NCI-H2227 treated with DMSO at 0.1 percent for 48 hours (cell line): Measurements from ENCODE around the gene SOX21.

Source experiments
- DNase-seq: peaks from one replicate; lab custom pipeline; 2025; lab: John Stamatoyannopoulos, UW

SOX21 gene

DNA sequence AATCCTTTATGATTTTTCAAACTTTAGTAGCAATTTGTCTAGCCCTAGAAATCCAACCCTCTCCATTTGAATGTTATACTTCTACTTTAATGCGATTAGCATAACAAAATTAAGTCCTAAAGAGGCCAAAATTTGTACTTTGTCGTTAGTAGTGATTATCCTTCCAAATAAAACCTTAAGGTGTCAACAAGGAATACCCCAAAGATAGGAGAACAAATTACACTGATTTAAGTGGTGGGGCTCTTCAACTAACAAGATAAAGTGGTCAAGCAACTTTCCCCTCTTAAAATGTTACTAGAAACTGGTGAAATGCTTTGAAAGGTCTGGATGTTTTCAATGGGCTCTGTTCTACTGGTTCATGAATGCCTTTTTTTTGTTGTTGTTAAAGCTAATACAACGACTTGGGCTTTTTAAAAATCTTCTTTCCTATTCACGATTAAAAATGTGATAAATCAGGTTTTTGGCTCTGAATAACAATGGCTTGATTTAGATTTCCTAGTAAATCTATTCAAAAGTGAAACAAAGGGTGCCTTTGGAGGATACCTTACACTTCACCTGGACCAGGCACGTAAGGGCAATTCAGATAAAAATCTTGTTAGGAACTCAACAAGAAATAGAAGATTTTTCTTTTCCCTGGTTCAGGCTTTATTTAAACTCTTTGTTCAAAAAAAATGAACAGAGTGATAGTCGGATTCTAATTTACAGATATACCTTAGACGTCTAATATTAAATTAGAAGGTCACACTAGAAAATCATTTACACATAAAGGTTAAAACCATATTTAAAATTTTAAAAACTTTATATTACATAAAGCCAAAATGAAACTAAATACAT is 3.1 kb downstream of the SOX21 start:
- DNase-seq = no peak

DNA sequence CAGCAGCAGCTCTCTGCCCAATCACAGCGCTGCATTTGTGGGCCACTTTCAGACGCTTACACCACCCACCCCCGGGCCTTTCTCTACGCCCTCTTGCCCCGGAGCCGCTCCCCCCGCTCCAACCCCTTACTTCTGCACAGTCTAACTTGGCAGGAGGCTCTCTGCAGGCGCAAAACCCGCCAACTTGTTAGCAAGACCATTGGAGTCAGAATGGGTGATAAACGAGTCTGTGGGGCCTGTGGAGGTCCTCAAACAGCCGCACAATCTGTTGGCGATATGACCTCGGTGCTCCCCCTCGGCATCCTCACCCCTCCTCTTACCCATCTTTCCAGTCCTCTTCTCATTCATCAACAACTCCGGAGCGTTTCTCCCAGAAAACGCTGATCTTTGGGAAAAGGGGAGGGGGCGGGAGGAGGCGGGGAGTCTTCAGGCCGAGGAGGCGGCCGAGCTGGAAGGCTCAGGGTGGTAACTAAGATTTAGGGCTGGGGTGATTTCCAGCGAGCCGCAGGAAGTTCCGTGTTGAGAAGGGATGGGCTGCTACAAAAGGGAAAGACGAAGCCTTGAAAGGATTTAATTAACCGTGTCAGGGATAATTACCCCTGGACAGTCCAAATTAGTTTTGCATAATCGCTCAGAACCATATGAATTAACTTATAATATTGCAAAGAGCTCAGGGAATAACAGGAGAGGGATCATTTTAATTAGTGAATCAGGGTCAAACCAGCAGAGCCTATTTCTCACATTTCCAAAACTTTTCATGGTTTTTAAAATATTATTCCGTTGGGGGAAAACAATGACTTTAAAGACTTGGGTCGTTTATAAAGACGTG is 4.1 kb downstream of the SOX21 start:
- DNase-seq = peak; percentile 5

DNA sequence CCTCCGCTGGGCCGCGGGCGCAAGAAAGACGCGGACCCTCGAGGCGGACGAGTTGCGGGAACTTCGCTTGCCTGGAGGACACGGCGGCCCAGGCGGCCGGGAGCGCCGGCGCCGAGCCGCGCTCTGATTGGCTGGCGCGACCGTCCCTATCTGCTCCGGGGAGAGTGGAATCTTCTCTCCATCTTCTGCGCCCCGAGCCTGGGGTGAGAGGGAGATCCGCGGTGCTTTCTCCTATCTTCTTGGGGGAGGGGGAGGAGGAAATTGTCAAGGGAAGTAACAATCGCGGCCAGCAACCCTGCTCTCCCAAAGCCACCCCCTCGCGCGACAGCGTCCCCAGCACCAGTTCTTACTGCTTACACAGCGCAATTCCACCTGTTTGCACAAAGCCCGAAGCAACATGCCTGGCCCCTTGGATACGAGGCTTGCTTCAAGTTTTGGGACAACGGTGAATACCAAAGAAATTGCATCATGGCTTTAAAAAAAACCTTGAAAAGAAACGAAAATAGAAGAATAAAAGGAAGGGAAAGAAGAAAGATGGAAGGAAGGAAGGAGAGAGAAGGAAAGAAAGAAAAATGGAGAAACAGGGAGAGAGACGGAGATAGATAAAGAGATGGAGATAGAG is 4.8 kb downstream of the SOX21 start:
- DNase-seq = no peak

DNA sequence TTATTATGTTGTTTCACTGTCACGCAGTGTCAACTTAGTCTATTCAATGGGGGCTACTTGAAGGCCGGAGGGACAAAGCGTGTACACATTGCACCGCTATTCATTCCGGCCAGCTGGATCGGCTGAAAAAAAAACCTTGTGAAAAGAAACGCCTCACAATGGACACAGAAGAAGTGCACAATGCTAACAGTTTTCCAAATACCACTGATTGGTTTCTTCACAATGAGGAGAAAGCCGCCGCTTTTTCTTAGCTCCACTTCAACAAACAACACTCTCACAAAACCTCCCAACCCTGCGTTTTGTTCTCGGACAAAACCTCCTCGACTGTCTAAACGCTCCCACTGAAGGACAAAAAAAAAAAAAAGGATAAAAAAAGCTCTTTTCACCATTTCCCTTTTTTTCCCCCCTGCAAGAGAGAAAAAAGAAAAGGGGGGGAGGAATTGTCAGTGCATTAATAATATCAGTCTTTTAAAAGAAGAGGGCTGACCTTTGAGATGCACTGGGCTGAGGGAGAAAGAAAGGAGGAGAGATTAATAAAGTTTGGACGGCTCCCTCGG is 5.4 kb downstream of the SOX21 start:
- DNase-seq = no peak

DNA sequence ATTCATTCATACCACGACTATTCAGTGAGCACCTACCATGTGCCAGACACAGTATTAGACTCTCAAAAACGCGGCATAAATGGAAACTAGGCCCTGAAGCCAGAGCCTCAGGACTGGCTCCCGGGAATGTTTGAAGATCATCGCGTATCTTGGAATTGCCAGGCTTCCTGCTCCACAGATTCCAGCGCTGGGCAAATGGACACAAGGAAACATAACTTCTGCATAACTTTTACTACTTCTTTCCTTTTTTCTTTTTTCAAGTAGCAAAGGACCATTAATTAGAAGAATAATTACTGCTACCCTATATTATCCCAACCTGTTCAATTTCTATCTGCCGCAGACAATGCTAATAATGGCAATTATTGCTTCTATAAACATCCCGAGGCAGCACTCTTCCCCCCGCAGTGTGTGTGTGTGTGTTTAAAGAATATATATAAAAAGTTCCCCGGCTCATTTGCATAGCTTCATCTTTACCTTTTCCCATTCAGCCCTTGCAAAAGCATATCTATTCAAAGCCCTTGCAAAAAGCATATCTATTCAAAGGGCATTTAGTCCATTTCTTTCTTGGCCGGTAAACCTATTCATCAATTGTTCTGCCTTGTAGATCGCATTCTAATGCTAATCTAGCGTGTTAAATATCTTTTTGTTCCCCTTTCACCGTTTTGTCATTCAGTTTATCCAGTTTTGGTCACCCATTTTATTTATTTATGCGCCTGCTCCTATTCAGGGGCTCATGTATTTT is 6.1 kb downstream of the SOX21 start:
- DNase-seq = no peak

DNA sequence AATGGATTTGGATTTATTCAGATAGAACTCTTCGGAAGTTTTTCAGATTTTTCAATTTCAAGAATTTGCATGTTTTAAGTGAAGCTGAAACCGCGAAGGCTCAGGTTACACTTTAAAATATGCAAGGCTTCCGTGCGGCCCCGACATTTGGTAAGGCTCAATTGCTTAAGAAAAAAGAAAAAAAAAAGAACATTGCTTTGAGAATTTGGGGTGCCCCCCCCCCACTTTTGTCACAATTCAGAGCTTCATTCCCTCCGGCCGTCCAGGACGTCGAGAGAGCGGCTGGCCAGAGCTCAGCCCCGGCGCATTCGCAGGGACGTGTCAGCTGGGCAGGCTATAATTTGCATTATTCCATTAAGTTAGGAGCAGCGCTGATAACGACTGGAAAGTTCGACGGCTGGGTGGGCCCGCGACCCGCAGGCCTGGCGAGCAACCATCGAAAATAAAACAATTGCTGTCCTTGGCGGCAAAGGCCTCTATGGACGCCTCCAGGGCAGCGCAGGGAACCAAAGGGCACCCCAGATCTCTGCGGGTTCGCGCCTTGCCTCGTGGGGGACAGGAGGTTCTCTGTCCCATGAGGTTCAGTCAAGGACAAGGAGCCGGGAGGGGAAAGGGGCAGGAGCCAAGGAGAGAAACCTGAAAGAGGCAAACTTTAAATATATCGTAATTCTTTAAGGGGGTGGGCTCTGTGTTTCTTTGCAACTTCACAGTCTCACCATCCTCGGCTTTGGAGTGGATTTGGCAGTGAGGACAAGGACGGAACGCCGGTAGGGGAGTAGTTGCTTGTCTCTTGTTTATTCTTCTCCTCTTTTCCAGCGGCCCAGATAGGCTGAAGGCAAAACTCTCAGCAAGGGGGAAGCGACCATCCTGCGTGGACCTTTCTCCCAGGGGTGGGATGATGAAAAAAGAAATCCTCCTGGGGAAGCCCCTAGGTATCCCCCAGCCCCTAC is 7.0 kb downstream of the SOX21 start:
- no peak for DNase-seq

DNA sequence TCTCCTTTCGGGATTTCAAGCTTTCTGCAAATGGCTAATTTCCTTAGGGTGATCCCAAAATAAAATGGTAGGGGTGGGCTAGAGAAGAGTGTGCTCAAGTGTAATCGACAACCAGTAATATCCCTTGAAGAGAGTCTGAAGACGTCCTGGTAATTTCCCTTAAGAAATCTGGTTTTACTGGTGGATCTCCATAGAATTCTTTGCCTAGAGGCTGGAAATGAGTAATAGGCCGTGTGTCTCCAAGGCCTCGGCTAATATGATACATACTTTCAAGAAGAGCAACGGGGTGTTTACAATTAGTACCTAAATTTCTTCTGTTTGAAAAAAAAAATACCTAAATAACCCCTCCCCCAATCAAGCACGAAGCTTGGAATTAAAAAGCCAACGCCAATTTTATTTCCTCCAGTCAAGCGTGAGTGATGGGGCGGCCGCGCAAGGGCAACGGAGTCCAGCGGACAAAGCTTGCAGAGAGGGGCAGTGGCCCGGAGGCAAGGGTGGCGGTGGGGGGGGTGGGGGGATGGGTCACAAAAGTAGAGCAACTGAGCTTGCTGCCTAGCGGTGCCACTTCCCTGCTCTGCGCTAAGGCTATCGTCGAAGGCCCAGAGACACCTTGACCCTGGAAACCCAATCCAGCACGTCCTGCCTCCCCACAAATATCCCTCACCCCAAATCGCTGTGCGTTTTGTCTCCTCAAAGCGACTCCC is 7.8 kb downstream of the SOX21 start:
- DNase-seq = no peak

DNA sequence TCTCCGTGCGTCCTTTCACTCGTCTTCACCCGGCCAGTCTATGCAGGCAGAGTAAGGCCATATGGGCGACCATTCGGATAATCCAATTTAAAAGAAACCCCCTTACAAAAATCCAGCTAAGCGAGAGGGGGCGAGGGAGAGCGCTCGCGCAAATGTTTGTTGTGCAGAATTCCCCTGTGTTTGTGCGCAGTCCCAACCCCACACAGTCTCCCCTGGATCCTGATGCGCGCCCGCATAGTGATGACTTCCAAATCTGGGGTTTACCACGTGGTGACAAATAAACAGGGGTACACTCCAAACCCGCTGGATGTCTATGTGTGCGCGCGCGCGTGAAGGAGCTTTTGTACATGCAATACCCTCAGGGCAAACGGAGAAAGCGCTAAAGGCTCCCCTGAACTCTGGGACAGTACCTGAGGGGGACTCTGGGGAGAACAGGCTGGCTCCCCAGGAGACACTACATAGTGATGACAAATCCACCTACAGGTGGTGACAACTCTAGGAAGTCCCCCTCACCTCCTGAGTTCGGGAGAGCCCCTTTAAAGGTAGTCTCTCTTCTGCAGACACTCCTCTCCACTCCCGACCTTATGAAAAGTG is 8.5 kb downstream of the SOX21 start:
- DNase-seq = no peak

DNA sequence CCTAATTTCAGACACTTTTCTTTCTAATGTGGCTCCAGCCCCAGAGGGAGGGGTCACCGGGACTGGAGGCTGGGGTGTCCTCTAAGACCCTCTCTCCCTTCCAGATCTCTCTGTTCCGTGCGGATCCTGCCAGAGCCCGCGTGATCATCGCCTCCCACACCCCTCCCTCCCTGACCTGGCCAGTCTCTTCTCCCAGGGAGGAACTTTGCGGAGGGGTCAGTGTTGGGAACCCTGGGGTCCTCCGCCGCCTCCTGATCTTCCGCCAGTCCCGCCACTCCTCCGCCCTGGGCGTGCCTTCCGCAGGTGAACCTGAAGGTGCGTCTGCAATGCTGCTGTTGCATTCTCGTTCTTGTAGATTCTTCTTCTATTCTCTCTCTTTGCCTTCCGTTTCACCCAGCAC is 9.1 kb downstream of the SOX21 start:
- DNase-seq = no peak

DNA sequence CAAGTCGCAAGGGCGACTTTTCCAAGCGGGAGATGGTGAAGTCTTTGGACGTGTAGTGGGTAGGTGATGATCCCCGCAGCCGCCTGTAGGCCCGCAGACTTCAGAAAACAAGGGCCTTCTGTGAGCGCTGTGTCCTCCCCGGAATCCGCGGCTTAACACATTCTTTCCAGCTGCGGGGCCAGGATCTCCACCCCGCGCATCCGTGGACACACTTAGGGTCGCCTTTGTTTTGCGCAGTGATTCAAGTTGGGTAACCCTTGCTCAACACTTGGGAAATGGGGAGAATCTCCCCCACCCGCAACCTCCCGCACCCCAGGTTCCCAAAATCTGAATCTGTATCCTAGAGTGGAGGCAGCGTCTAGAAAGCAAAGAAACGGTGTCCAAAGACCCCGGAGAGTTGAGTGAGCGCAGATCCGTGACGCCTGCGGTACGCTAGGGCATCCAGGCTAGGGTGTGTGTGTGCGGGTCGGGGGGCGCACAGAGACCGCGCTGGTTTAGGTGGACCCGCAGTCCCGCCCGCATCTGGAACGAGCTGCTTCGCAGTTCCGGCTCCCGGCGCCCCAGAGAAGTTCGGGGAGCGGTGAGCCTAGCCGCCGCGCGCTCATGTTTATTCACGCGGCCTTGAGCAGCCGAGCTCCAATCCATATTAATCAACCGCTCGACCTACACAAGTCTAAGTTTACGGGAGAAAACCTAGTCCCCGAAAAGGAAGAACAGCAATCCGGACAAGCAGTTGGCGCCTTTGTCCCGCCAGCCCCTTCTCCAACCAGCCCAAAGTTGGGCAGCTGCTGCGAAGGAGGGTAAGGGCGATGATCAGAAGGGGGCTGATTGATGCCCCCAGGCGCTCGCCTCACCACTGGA is 9.9 kb downstream of the SOX21 start:
- DNase-seq = no peak

DNA sequence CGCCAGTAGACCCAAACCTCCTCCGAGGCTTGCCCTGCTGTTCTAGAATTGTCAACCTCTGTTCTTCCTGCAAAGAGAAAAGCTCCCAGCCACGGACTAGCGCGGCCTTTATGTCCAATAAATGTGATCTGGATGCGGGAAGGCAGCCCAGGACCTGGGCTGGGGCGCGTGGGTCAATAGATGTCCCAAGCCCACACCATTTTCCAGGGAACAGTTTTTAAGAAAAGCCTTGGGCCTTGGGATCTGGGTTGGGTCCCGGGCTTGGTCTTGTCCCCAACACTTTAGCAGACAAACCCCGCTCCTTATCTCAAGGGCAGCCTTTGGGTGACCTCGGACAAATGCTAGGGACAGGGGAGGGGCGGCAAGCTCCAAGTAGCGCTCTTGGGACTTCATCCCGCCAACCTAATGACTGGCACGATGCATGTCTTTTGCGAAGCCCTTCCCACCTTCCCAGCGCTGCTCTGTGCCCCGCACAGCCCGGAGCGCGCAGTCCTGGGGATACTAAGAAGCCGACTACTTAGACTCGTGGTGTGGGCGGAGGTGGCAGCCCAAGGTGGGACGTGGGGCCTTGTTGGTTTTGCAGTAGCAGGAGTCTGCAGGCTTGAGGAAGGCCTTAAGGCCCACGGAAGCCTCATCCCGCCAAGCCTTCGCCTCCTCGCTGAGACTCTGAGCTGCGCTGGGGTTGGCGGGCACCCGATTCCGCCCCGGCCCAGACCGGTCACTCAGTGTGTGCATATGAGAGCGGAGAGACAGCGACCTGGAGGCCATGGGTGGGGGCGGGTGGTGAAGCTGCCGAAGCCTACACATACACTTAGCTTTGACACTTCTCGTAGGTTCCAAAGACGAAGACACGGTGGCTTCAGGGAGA is 10.8 kb downstream of the SOX21 start:
- no peak for DNase-seq

DNA sequence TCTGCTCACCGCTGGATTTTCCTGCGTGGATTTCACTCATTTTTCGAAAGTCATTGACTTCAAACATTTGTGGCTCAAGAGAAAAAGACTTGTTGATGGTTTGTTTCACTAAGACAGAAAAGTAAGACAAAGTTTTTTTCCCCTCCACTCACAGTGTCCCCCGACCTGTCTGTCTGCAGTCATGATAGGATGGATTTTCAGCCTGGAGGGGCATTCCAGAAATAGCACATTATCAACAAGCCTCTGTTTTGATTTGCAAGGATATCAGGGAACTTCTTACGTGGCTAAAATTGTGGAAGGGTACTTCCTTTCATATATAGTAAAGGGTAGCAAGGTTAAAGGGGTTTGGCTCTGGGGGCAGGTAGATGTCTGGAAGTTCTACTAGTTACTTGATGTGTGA is 11.8 kb downstream of the SOX21 start:
- no peak for DNase-seq

DNA sequence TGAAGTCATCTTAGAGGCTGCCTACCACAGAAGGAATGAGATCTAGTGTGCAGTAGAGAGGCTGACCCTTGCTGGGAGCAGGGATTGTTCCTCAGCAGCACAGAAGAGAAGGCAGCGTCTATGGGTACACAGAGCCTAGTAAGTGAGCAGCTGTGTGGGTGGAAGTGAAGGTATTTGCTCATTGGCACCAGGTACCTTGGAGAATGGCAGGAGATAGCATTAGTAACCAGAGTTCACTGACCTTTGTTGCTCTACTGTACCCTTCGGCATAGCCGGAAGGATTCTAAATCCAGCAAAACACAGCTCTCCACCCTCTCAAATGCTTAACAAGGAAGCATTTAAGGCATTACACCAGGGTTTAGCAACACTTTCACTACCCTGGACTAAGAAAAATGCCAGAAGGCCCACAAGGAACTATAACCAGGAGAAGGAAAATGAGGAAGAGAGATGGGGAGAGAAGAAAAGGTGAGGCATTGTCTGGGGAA is 12.3 kb downstream of the SOX21 start:
- no peak for DNase-seq

DNA sequence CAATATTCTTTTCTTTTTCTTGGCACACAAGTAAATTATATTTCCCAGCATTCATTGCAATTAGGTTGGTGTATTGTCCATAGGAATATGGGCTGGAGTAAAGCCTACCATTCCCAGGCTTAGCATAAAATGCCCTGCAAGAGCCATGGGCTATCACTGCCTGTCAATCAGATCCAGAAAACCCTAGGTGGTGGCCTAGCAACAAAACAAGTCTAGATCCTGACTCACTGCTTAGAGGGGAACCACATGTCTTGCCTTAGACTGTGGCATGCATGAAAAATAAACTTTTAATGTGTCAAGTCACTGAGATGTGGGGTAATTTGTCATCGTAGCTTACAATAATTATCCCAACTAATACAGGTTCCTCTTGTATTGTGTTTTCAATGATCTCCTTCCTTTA is 16.2 kb downstream of the SOX21 start:
- DNase-seq = no peak

DNA sequence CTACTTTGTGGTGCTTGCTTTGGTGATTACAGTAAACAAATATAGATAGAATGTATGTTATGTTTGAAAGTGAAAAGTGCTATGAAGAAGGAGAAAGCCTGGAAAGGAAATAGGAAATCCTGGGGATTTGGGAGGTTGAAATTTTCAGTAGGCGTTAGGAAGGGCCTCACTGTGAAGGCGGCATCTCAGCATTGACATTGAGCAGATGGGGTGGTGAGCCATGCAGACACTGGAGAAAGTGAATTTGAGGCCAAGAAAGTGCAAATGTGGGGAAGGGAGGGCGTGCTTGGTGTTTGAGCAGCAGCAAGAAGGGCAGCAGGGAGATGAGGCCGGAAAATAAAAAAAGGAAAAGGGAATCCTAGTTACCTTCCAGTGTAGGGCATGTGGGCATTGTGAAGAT is 20.3 kb downstream of the SOX21 start:
- no peak for DNase-seq

DNA sequence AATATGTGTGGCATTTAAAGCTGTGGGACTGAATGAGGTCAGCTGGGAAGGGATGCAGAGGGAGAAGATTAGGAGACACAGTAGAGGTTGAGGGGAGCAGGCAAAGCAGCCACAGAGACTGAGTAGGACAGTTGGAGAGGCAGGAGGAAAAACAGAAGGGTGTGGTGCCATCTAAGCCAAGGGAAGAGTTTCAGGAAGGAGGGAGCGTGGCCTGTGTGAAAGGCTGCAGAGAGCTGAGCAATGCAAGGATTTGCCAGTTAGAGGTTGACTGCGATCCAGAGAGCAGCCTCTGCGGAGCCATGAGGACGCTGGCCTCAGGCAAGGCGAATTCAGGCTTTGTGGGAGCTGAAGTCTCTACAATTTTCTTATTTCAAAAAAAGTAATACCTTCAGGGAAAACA is 28.9 kb downstream of the SOX21 start:
- DNase-seq = no peak

DNA sequence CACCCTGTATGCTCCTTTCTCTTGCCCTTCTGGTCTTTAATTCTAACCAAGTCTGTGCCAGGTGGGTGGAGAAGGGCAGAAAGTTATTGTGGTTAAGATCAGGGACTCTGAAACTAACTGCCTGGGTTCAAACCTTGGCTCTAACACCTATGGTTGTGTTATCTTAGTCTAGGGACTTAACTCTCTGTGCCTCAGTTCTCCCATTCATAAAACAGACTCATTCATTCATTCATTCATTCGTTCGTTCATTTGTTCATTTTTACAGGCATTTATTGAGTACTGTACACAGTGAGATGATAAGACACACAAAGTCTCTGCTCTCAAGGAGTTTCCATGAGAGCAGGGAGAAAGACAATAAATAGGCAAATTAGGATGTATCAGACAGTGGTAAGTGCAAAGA is 30.1 kb downstream of the SOX21 start:
- DNase-seq = no peak

DNA sequence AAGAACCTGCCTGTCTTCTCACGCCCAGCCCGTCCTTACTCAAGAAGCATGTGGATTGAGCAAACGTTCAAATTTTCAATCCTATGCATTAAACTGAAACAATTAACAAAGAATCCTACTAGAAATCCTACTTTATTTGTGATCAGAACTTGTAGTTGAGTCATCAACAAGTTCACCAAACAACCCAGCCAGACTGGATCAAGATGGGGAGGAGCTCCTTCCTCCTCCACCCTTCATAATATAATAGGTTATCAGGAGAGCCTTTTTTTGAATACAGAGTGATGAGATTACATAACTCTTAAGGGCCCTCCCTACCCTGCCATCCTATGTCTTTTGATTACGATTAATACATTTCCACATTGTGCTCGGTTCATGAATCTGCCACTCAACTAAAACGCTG is 32.7 kb downstream of the SOX21 start:
- no peak for DNase-seq
